ENCODE measurements around the gene MYZAP.

MYZAP gene

GRCh38 chr15:57663262-57663661, 71.6 kb downstream of the MYZAP start:
- DNase-seq (ENCODE audit: low read depth in 2 of 2) = no peak

DNA sequence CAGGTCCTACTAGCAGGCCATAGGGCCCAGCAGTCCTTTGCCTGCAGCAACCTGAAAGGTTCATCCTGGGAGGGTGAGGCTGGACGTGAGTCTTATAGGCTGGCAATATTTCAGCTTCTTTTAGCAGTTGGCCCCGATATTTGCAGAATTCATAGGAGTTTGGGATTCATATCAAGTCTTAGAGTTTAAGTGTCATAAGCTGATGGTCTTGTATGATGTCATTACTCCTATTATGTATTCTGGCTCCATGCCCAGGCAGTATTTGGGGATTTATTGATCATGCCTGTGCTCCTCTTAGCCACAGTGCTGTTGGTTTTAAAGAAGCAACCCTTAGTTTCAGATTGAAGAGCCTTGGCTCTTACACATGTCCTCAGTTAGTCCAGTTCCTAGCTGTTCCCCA, 73.5 kb downstream of the MYZAP start:
- no peak for DNase-seq (ENCODE audit: low read depth in 2 of 2)

GRCh38 chr15:57665939-57666338, 74.2 kb downstream of the MYZAP start:
- DNase-seq (ENCODE audit: low read depth in 2 of 2) = no peak

DNA sequence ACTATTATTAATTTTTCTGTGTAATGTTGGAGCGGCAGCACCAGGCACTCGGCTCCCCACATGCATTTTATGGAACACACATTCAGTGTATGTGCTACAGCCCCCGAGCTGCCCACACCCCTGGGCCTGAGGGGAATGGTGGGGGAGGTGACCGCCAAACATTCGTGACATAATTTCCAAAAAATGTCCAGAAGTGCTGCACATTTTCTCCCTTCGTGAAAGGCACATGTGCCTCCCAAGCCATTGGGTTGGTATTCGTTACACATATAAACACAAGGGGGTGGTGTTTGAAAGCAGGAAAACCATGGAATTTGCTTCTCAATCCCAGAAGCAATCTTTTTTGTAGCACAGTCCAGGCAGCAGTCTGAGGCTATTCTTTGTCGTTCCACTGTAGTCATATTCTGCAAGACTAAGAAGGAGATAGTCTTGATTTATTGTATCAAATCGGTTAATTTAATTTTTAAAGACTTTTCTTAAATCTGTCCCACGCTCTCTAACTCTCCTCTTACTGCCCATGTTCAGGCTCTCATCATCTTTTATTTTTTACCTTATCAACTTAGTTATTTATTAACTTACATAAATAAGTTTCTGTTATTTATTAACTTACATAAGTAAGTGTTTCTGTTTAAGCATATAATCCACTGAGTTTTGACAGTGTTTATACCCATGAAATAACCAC, 75.6 kb downstream of the MYZAP start:
- no peak for DNase-seq (ENCODE audit: low read depth in 2 of 2)

GRCh38 chr15:57668016-57668415, 76.3 kb downstream of the MYZAP start:
- no peak for DNase-seq (ENCODE audit: low read depth in 2 of 2)

GRCh38 chr15:57671636-57672035, 79.9 kb downstream of the MYZAP start:
- no peak for DNase-seq (ENCODE audit: low read depth in 2 of 2)

DNA sequence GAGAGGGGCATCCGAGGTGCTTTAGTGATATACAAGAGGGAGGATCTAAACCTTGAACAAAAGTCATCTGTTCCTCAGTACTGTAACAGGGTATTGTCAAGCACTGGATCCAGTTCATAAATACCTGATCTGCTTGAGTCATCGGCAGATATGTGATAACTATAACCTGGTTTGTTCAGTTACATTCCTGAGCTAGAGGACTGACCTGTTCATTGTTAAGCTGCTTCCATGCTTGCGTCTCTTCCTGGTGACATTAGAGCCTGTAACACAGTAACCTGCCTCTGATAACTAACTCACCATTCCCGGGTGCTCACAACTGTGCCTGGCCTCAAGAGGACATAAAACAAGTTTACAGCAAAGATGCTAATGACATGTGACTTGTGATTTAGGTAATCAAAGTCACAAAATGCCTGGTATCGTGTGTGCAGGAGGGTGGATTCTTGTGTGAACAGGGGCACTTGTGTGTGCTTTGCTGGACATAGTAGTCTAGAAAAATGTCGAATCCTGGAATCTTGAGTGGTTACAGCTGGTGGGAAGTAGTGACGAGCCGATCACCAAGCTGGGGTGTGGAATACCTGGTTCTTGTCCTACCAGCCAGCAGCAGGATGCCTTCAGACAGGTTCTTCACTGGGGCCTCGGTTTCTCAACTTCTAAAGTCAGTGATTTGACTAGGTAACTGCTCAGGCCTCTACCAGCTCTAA, 83.9 kb downstream of the MYZAP start:
- DNase-seq (ENCODE audit: low read depth in 2 of 2) = no peak

- DNase-seq (ENCODE audit: low read depth in 2 of 2) = no peak
Measured at GRCh38 chr15:57676585-57676984, 84.9 kb downstream of the MYZAP start.

DNA sequence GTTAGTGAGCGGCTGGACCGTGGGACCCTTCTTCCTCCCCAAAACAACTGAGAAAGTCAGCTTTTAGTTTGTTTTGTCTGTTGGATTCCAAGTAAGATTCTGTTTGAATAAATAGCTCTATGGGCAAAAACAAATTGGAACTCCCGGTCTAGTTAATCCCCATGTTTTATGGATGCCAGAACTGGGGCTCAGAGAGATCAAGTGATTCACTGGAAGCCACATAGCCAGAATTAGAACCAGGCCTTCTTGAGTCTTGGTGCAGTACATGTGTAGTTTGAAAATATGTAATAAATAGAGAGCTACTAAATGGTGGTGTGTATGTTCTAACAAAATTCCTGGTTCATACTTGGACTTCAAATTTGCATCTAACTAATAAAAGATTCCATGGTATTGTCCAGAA, 85.5 kb downstream of the MYZAP start:
- DNase-seq (ENCODE audit: low read depth in 2 of 2) = no peak

GRCh38 chr15:57680021-57680420, 88.3 kb downstream of the MYZAP start:
- no peak for DNase-seq (ENCODE audit: low read depth in 2 of 2)

DNA sequence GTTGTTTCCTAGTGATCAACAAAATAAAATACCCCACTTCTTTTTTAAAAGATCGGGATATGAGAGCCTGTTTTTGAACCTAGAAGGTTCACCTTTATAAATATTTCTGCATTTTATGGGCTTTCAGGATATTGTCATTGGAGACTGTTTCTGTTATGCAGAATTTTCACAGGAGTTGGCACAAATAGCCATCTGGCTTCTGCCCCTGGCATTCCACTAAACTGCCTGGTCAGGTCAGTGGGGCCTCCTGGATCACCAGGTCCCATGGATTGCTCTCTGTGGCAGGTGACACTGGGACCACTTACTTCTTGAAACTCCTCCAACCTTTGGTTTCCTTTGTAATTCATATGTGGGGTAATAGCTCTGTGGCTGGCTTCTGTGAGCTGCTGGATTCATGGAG, 89.3 kb downstream of the MYZAP start:
- no peak for DNase-seq (ENCODE audit: low read depth in 2 of 2)

DNA sequence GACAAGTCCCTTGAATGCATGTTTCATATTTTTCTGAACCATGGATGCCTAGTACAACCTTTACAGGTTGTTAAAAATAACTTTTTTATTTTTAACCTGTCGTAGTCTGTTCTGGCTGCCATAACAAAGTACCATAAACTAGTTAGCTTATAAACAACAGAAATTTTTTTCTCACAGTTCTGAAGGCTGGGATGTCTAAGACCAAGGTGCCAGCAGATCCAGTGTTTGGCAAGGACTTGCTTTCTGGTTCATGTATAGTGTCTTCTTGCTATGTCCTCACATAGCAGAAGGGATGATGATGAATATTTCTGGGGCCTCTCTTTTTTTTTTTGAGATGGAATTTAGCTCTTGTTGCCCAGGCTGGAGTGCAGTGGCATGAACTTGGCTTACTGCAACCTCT, 91.8 kb downstream of the MYZAP start:
- DNase-seq (ENCODE audit: low read depth in 2 of 2) = no peak

- DNase-seq (ENCODE audit: low read depth in 2 of 2) = no peak
Measured at GRCh38 chr15:57684491-57685151, 92.9 kb downstream of the MYZAP start.

GRCh38 chr15:57685306-57686095, 93.8 kb downstream of the MYZAP start:
- no peak for DNase-seq (ENCODE audit: low read depth in 2 of 2)

DNA sequence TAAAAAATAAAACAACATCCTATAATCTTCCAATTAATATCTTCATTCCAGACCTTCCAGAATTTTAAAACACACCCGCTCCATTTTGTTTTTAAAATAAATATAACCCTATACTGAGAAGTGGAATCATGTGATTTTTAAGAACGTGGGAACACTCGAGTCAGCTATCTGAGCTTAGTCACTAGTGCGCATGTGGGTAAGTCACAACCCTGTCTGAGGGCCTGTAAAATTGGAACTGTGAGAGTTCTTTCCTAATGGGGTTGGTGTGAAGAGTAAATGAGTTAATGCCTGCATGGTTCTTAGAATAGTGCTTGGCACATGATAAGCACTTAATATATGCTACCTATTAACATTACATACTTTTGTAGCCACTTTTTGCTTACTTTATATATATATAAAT, 95.0 kb downstream of the MYZAP start:
- no peak for DNase-seq (ENCODE audit: low read depth in 2 of 2)

DNA sequence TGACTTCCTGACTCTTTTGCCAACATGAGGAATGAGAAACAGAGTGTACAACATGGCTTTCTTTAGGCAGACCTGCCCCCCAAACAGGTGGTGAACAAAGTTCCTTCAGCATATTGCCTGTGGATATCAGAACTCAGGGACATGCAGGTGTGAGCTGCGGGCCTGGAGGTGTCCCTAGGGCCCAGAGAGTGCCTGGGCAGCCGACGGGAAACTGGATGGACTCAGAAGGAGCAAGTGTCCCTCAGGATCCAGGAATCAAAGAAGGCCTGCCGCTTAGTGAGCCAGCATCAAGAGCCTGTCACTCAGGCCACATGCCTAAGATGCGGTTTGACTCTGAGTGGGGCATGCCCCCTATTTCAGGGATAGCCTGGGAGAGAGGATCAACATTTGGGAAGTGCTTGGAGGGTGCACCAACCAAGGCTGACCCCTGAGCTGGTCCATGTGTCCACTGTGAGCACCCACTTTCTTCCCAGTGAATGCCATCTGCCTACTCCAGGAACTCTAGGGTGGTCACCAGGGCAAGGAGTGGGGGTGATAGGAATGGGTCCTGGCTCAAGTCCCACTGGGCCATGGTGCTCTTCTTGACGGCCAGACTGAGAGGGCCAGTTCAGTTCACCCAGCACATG, 98.8 kb downstream of the MYZAP start:
- DNase-seq (ENCODE audit: low read depth in 2 of 2) = no peak

DNA sequence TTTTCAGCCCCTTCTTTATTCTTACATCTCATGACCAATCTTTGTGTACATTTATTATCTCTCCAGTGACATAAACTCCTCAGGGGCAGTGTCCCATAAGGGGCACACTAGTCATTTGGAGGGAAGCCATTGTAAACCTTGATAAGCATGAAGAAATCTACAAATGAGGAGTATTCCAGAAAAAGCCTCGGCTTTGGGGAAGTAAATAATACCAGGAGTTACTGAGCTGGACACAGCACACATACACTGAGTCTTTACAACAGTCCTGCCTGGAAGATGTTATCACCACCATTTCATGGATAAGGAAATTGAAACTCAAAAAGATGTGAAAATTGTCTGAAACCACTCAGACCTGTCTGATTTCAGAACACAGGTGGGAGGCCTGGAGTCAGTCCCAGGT, 99.4 kb downstream of the MYZAP start:
- no peak for DNase-seq (ENCODE audit: low read depth in 2 of 2)

- DNase-seq (ENCODE audit: low read depth in 2 of 2) = no peak
Measured at GRCh38 chr15:57692709-57693108, 101.0 kb downstream of the MYZAP start.

DNA sequence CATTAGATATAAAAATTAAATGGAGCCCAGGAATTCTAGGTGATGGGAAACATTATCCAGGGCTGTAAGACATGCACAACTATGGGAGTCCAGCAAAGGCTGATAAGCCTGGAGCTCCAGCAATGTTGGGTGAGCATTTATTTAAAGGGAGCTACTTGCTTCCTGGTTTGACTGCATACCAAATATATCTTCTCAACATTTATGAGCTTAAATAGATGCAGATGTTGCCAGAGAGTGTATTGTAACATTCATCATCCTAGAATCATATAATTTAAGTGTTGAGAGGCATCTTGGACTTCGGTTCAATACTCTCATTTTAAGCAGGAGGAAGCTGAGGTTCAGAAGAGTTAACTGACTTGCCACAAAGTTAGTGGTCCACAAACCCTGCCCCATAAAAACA, 102.6 kb downstream of the MYZAP start:
- no peak for DNase-seq (ENCODE audit: low read depth in 2 of 2)

DNA sequence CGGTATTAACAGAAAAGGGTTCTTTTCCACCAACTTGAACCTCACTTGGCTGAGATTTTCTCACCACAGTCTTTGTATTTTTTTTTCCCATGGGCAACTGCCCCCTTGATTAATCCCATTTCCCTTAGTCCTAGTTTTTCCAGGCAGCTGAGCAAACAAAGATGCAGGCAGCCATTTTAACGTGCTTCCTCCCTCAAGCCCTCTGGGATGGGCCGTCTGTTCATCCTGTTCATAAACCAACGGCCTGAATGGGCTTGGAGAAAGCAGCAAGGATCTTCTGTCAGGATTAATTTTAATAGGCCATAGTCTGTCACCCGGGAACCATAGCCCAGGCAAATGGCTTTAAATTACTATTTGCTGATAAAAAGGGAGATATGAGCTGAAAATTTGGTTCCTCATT, 104.4 kb downstream of the MYZAP start:
- no peak for DNase-seq (ENCODE audit: low read depth in 2 of 2)

DNA sequence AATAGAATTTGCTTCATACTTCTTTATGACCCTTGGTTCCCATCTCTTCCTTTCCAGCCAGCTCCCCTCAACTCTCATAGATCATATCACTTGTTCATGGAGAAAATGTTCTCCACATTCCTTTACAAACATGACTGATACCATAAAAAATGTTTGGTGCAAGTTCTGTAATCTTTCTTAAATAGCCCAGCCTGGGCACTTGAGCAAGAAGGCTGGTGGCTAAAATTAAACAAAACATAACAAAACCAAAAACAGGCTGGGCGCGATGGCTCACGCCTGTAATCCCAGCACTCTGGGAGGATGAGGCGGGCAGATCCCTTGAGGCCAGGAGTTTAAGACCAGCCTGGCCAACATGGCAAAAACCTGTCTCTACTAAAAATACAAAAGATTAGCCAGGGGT, 105.9 kb downstream of the MYZAP start:
- no peak for DNase-seq (ENCODE audit: low read depth in 2 of 2)

DNA sequence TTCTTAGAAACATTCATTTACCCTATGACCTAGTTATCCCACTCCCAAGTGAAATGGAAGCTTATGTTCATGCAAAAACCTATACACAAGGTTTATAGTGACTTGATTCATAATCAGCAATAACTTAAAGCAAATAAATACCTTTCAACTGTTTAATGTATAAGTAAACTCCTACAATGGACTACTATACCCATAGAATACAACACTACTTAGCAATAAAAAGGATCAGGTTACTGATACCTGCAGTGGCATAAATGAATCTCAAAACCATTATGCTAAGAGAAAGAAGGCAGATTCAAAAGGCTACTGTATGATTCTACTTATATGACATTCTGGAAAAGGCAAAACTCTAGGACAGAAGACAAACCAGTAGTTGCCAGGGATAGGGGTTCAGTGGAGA, 106.5 kb downstream of the MYZAP start:
- DNase-seq (ENCODE audit: low read depth in 2 of 2) = no peak
